T-helper 22 cell (primary cell): ENCODE results near the gene LSM8.
"Not testable (repeated sequence)": the region's sequence is repeated elsewhere in the genome, so short reads cannot be mapped to it uniquely, and the experiment has no call there.

Source experiments
- DNase-seq: peaks from one replicate; pipeline ENCODE4 v3.0.0-alpha.2; 2020; ENCODE audit warnings: low read depth

Gene LSM8

GRCh38 chr7:118183786-118184564 lies at the start of gene LSM8:
TSS of gene LSM8 (plus strand) at chr7:118184164. CDS start at chr7:118184224, 60 bp downstream.
- DNase-seq = peak; percentile 94

- not testable (repeated sequence) for DNase-seq
Observed at GRCh38 chr7:118134420-118134819, 49.5 kb upstream of the LSM8 start.

GRCh38 chr7:118140468-118140867 lies 43.5 kb upstream of the LSM8 start:
- no peak for DNase-seq

- no peak for DNase-seq
Observed at GRCh38 chr7:118142012-118142411, 42.0 kb upstream of the LSM8 start.

GRCh38 chr7:118148930-118149329 lies 35.0 kb upstream of the LSM8 start:
- no peak for DNase-seq

- no peak for DNase-seq
Observed at GRCh38 chr7:118149394-118149793, 34.6 kb upstream of the LSM8 start.

- DNase-seq = no peak
Observed at GRCh38 chr7:118151671-118152070, 32.3 kb upstream of the LSM8 start.

- DNase-seq = no peak
Observed at GRCh38 chr7:118152149-118152548, 31.8 kb upstream of the LSM8 start.

GRCh38 chr7:118152654-118153053 lies 31.3 kb upstream of the LSM8 start:
- DNase-seq = no peak

- DNase-seq = no peak
Observed at GRCh38 chr7:118153551-118154177, 30.3 kb upstream of the LSM8 start.

- no peak for DNase-seq
Observed at GRCh38 chr7:118158766-118159165, 25.2 kb upstream of the LSM8 start.

GRCh38 chr7:118169146-118169545 lies 14.8 kb upstream of the LSM8 start:
- no peak for DNase-seq

GRCh38 chr7:118175740-118176139 lies 8.2 kb upstream of the LSM8 start:
- DNase-seq = no peak

GRCh38 chr7:118179191-118179590 lies 4.8 kb upstream of the LSM8 start:
- no peak for DNase-seq

GRCh38 chr7:118182593-118183427 lies 1.2 kb upstream of the LSM8 start:
- no peak for DNase-seq

- no peak for DNase-seq
Observed at GRCh38 chr7:118183428-118183785, 557 bp upstream of the LSM8 start.

GRCh38 chr7:118184565-118184940 lies 589 bp downstream of the LSM8 start:
- DNase-seq = no peak

GRCh38 chr7:118185163-118185860 lies 1.3 kb downstream of the LSM8 start:
- DNase-seq = no peak

- no peak for DNase-seq
Observed at GRCh38 chr7:118186501-118186900, 2.5 kb downstream of the LSM8 start.

GRCh38 chr7:118194571-118194970 lies 10.6 kb downstream of the LSM8 start:
- DNase-seq = no peak

GRCh38 chr7:118195837-118196474 lies 12.0 kb downstream of the LSM8 start:
- no peak for DNase-seq

GRCh38 chr7:118202061-118202460 lies 18.1 kb downstream of the LSM8 start:
- DNase-seq = no peak
